Activated CD4-positive, alpha-beta T cell treated with anti-CD3 and anti-CD28 coated beads, Interleukin-2, amount 10 ng/mL, durations not matched to agents 24 days and 14 days (primary cell): ENCODE data around the gene LCOR. TPM values are rescaled to one million over a fixed set of nuclear protein-coding genes. Genes with fewer than 3 reads are reported as not detected.
"Not testable (repeated sequence)": the region's sequence is repeated elsewhere in the genome, so short reads cannot be mapped to it uniquely, and the experiment has no call there.

Source experiments
- DNase-seq: peaks from one replicate; pipeline ENCODE4 v3.0.0; 2022
- H3K27ac Mint-ChIP-seq: one replicate; pipeline ENCODE4 v1.8.0; 2022; ENCODE audit warnings: mild to moderate bottlenecking, mixed read lengths
- H3K27me3 Mint-ChIP-seq: one replicate; pipeline ENCODE4 v1.8.0; 2022; ENCODE audit warnings: mixed read lengths
- H3K36me3 Mint-ChIP-seq: one replicate; pipeline ENCODE4 v1.8.0; 2022; ENCODE audit warnings: low read depth, mild to moderate bottlenecking, mixed read lengths
- H3K4me1 Mint-ChIP-seq: one replicate; pipeline ENCODE4 v1.8.0; 2021; ENCODE audit warnings: mixed read lengths
- H3K4me3 Mint-ChIP-seq: one replicate; pipeline ENCODE4 v1.8.0; 2022; ENCODE audit warnings: mild to moderate bottlenecking, moderate library complexity, mixed read lengths
- H3K9me3 Mint-ChIP-seq: one replicate; pipeline ENCODE4 v1.8.0; 2021; ENCODE audit warnings: mixed read lengths
- intact Hi-C: fragments of 100-400 bp; cut with micrococcal nuclease; formaldehyde crosslinking; loops from one replicate; pipeline ENCODE4 v1.15.1; 2023
- total RNA-seq: library from RNA; stranded (reverse); gene quantifications from 2 replicates; pipeline ENCODE4 v1.2.3, GENCODE V29; 2022

The LCOR gene
- total RNA-seq, 1 donor from 2014 or later, result 22.6 TPM

- H3K36me3 Mint-ChIP-seq, H3K27ac Mint-ChIP-seq, H3K4me3 Mint-ChIP-seq, H3K27me3 Mint-ChIP-seq, intact Hi-C loops, H3K9me3 Mint-ChIP-seq, DNase-seq: not testable (repeated sequence)
- H3K4me1 Mint-ChIP-seq, result peaks cover 16% of the 10 kb centered on the region
Measured at GRCh38 chr10:96847356-96847755, 15.3 kb downstream of the LCOR start.

GRCh38 chr10:96850113-96850512 is 18.0 kb downstream of the LCOR start:
- Mint-ChIP-seq H3K27ac (no peak overlapping the region), H3K36me3 (peaks cover 13% of the 10 kb centered on the region), H3K27me3 (no peaks in the 10 kb centered on the region), H3K4me3 (no peak overlapping the region), H3K4me1 (peaks cover 4% of the 10 kb centered on the region), H3K9me3 (no peaks in the 10 kb centered on the region)
- intact Hi-C loops, result no loop called here
- no peak for DNase-seq

GRCh38 chr10:96850825-96851224 is 18.7 kb downstream of the LCOR start:
- Mint-ChIP-seq H3K36me3 (peaks cover 13% of the 10 kb centered on the region), H3K9me3 (no peaks in the 10 kb centered on the region), H3K4me3 (no peak overlapping the region), H3K4me1 (peaks cover 3% of the 10 kb centered on the region), H3K27me3 (no peaks in the 10 kb centered on the region), H3K27ac (no peak overlapping the region)
- DNase-seq, result no peak
- intact Hi-C loops, result no loop called here

DNA sequence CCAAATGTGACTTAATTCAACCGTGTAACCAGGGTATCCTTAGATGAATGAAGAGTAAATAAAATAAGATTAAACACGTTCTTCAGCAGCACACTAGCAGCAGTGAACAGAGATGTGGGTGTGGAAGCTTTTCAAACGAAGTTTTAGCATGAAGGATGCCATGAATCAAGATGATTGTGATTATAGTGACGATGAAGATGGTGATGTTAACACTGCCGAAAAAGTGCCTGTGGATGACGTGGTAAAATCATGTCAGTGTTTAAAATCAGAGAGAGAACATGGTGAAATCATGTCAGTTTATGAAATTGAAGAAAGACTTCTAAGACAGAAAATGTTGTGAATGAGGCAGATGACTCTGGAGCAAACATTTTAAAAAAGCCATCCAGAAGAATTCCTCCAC is 19.2 kb downstream of the LCOR start:
- no peak for DNase-seq
- no peak overlapping the region for H3K4me3 Mint-ChIP-seq
- H3K27me3 Mint-ChIP-seq, result no peaks in the 10 kb centered on the region
- peaks cover 13% of the 10 kb centered on the region for H3K36me3 Mint-ChIP-seq
- no peaks in the 10 kb centered on the region for H3K9me3 Mint-ChIP-seq
- peaks cover 3% of the 10 kb centered on the region for H3K4me1 Mint-ChIP-seq
- intact Hi-C loops, result no loop called here
- no peak overlapping the region for H3K27ac Mint-ChIP-seq

DNA sequence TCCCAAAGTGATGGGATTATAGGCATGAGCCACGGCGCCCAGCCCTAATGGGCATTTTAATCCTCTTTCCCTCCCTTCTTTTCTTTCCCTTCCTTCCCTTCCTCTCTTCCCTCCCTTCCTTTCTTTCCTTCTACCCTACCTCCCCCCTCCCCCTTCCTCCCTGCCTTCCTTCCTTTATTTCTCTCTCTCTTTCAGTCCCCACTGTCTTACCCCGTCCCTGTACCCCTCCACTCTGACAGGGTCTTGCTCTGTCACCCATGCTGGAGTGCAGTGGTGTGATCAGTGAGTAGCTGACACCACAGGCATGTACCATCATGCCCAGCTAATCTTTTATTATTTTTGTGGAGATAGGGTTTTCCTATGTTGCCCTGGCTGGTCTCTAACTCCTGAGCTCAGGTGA is 24.2 kb downstream of the LCOR start:
- Mint-ChIP-seq H3K4me1 (peaks cover 14% of the 10 kb centered on the region), H3K27ac (no peak overlapping the region)

DNA sequence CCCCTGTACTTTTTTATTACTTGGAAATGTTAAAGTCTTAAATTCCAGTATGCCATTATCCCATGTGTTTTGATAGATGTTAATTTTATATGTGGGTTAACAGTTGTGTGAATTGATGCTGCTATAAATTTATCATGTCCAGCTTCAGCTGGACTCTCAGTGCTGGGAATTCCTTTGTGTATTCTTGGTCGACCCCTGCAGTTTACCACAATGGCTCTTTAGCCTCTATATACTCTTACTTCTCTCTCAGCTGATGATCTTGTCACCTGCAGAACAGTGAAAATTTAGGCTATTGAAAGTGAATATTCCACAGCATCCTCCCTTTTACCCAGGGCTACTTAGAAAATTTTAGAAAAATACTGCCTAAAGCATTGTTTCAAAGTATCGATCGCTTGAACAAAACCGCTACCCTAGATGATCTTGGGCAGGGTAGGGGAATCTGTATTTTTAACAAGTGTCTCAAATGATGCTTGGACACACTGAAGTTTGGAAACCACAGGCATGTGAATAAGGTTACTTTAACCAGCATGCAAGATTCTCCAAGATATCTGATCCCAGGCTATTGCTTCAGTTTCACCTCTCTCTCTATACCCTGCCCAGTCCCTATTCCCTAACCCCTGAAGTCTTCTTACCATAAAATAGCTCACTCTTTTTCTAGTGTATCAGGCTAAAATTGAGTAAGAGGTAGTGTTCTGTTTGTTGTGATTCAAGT is 25.4 kb downstream of the LCOR start:
- Mint-ChIP-seq H3K27me3 (no peaks in the 10 kb centered on the region), H3K4me3 (no peak overlapping the region), H3K4me1 (peaks cover 14% of the 10 kb centered on the region), H3K9me3 (no peaks in the 10 kb centered on the region), H3K36me3 (peaks cover 18% of the 10 kb centered on the region), H3K27ac (no peak overlapping the region)
- intact Hi-C loops, result no loop called here
- DNase-seq, result no peak

More for the DNA sequence above, 24.2 kb downstream of the LCOR start:
- intact Hi-C loops, result no loop called here
- no peak overlapping the region for H3K4me3 Mint-ChIP-seq
- no peak for DNase-seq
- peaks cover 16% of the 10 kb centered on the region for H3K36me3 Mint-ChIP-seq
- H3K27me3 Mint-ChIP-seq, result no peaks in the 10 kb centered on the region
- H3K9me3 Mint-ChIP-seq, result no peaks in the 10 kb centered on the region

GRCh38 chr10:96858038-96858705 is 26.1 kb downstream of the LCOR start:
- DNase-seq, result no peak
- Mint-ChIP-seq H3K9me3 (no peaks in the 10 kb centered on the region), H3K4me1 (peaks cover 14% of the 10 kb centered on the region), H3K27ac (no peak overlapping the region), H3K4me3 (no peak overlapping the region), H3K27me3 (no peaks in the 10 kb centered on the region), H3K36me3 (peaks cover 16% of the 10 kb centered on the region)
- intact Hi-C loops, result no loop called here

GRCh38 chr10:96858706-96859050 is 26.6 kb downstream of the LCOR start:
- no peak overlapping the region for H3K27ac Mint-ChIP-seq

GRCh38 chr10:96860631-96861277 is 28.7 kb downstream of the LCOR start:
- H3K27ac Mint-ChIP-seq, result no peak overlapping the region
- no peaks in the 10 kb centered on the region for H3K9me3 Mint-ChIP-seq
- H3K27me3 Mint-ChIP-seq, result no peaks in the 10 kb centered on the region
- peaks cover 25% of the 10 kb centered on the region for H3K4me1 Mint-ChIP-seq
- intact Hi-C loops, result loop anchor here (5.0 kb wide), 1 partner anchor 37 kb away; no protein-coding TSS in a partner anchor
- H3K36me3 Mint-ChIP-seq, result peaks cover 13% of the 10 kb centered on the region
- H3K4me3 Mint-ChIP-seq, result no peak overlapping the region
- no peak for DNase-seq

More at GRCh38 chr10:96858706-96859050, 26.6 kb downstream of the LCOR start:
- no peaks in the 10 kb centered on the region for H3K9me3 Mint-ChIP-seq
- intact Hi-C loops, result no loop called here
- no peak for DNase-seq
- no peak overlapping the region for H3K4me3 Mint-ChIP-seq
- H3K27me3 Mint-ChIP-seq, result no peaks in the 10 kb centered on the region
- peaks cover 15% of the 10 kb centered on the region for H3K4me1 Mint-ChIP-seq
- H3K36me3 Mint-ChIP-seq, result peaks cover 15% of the 10 kb centered on the region

GRCh38 chr10:96863922-96864543 is 31.9 kb downstream of the LCOR start:
- H3K36me3 Mint-ChIP-seq, result peaks cover 10% of the 10 kb centered on the region
- no peaks in the 10 kb centered on the region for H3K9me3 Mint-ChIP-seq
- intact Hi-C loops, result loop anchor here (5.0 kb wide), 1 partner anchor 33 kb away; no protein-coding TSS in a partner anchor
- H3K27ac Mint-ChIP-seq, result peak overlapping the region; percentile 76
- H3K4me1 Mint-ChIP-seq, result peaks cover 14% of the 10 kb centered on the region
- H3K27me3 Mint-ChIP-seq, result no peaks in the 10 kb centered on the region
- DNase-seq, result no peak
- H3K4me3 Mint-ChIP-seq, result no peak overlapping the region

DNA sequence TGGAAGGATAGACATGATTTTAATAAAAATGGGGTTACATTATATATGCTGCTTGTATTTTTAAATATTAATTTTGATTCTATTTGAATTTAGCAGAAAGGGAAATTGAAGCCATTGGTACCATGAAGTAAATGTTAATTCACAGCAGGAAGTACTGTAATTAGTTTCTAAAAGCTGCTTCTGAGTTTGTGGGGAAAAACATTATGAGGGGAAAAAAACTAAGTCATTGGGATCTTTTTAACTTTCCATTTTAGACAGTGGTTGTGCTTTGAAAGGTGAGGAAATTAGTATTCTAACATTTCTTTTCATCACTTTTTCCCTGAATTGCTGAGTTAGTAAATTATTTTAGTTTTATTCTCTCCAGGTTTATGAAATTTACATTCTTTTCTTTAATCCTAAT is 41.0 kb downstream of the LCOR start:
- intact Hi-C loops, result no loop called here
- Mint-ChIP-seq H3K4me3 (no peak overlapping the region), H3K27me3 (no peaks in the 10 kb centered on the region), H3K36me3 (peaks cover 11% of the 10 kb centered on the region), H3K27ac (peak overlapping the region; percentile 68), H3K9me3 (no peaks in the 10 kb centered on the region), H3K4me1 (peaks cover 12% of the 10 kb centered on the region)
- DNase-seq, result no peak

GRCh38 chr10:96873756-96874467 is 41.8 kb downstream of the LCOR start:
- Mint-ChIP-seq H3K4me1 (peaks cover 12% of the 10 kb centered on the region), H3K9me3 (no peaks in the 10 kb centered on the region), H3K36me3 (peaks cover 14% of the 10 kb centered on the region), H3K4me3 (no peak overlapping the region), H3K27me3 (no peaks in the 10 kb centered on the region), H3K27ac (no peak overlapping the region)
- DNase-seq, result no peak
- intact Hi-C loops, result no loop called here

GRCh38 chr10:96878057-96878456 is 46.0 kb downstream of the LCOR start:
- no peaks in the 10 kb centered on the region for H3K9me3 Mint-ChIP-seq
- no peaks in the 10 kb centered on the region for H3K27me3 Mint-ChIP-seq
- peaks cover 3% of the 10 kb centered on the region for H3K4me1 Mint-ChIP-seq
- no peak overlapping the region for H3K4me3 Mint-ChIP-seq
- intact Hi-C loops, result no loop called here
- H3K36me3 Mint-ChIP-seq, result peaks cover 18% of the 10 kb centered on the region
- H3K27ac Mint-ChIP-seq, result no peak overlapping the region
- DNase-seq, result no peak
